ENCODE results near the gene MEG3. TPM values are rescaled to one million over a fixed set of nuclear protein-coding genes. Genes with fewer than 3 reads are reported as not detected.

MEG3 gene
- total RNA-seq = 145 and 252 TPM in 2 replicates

GRCh38 chr14:100825713-100826331 is at the start of gene MEG3:
TSS of gene MEG3 (plus strand) at chr14:100826118.

GRCh38 chr14:100903672-100904185 is 77.8 kb downstream of the MEG3 start, which contains the start of gene RTL1:
TSS of gene RTL1 (minus strand) at chr14:100903722. CDS start at chr14:100884788, 18,934 bp downstream.

Other genes with a start within 250 kb of the MEG3 start
- gene BEGAIN, start 238.7 kb upstream of the MEG3 start, total RNA-seq = 0.18 TPM in 1 of 2 replicates, not detected in the other
- not detected in 2 replicates for gene DLK1, start 99.2 kb upstream of the MEG3 start, total RNA-seq
- not detected in 2 replicates for gene RTL1, start 77.6 kb downstream of the MEG3 start, total RNA-seq